GM13977 (cell line): ENCODE measurements around the gene CASQ1.

Experiments
- DNase-seq: peaks from one replicate; pipeline ENCODE4 v3.0.0; 2012; ENCODE audit warnings: low spot score
- CTCF ChIP-seq: IDR thresholded peaks from 2 replicates; pipeline ENCODE4 v1.5.1; 2012; ENCODE audit warnings: mild to moderate bottlenecking, control low read depth; ENCODE audit not compliant: insufficient read depth; ENCODE audit errors: extremely low read depth, missing control alignments
- in situ Hi-C: fragments of 300-500 bp; cut with MboI; formaldehyde crosslinking; loops from one replicate; pipeline ENCODE4 v1.12.0; 2022; ENCODE audit warnings: low sequenced_read_pairs, low pct_unique_long_range_greater_than_20kb, mixed read lengths, inconsistent platforms; ENCODE audit not compliant: unreplicated experiment

The CASQ1 gene

DNA sequence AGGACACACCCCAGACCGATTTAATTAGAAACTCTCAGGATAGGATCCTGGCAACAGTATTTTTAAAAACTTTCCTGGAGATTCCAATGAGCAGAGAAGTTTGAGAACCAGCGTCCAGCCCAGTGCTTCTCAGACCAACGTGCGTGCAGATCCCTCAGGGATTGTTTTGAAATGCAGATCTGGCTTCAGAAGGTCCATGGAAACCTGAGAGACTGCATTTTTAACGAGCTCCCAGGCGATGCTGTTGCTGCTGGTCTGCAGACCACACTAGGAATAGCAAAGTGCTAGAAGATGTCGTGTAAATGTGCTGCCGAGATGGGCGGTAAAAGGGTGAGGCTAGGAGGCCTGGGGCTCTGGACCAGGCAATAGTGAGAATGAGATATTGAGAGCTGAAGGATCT lies 18.4 kb upstream of the CASQ1 start:
- DNase-seq, result no peak
- TF ChIP-seq CTCF, result no peak
- in situ Hi-C loops, result no loop called here

GRCh38 chr1:160177231-160177630 lies 13.1 kb upstream of the CASQ1 start:
- TF ChIP-seq CTCF, result no peak
- peak; percentile 42 for DNase-seq
- in situ Hi-C loops, result no loop called here

DNA sequence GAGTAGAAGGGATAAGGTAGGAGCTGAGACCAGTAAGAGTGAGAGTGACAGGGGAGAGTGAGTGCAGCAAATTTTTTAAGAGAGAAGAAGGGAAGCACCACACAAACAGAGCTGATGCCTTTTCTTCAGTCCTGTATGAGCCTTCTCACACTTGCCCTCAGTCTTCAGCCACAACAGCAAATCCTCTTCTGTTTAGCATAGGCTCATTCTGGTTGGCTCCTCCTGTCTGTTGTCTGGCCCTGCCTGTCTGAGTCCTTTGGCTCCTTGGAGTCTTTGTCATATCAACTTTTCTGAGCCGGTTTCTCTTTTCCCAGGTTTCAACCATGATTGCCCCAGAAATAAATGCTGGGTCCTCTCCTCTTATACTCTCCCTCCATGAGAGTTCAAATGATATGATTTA lies 12.7 kb upstream of the CASQ1 start:
- in situ Hi-C loops, result no loop called here
- no peak for DNase-seq
- TF ChIP-seq CTCF, result no peak

DNA sequence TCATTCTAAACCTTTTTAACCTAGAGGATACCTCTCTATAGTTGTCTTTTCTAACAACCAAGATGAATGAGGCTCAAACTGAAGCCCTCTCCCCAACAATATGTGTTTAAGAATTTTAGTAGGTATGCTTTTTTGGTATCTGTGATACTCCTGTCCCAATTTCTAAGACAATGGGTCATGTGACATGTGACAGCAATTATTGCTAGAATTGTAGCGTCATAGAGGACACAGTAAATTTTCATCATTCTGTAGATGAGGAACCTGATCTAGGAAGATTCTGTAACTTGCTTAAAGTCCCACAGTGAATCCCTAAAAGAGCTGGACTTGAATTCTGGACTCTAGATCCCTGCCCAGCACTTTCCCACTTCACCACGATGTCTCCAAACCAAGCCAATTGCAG lies 11.6 kb upstream of the CASQ1 start:
- DNase-seq, result no peak
- no peak for TF ChIP-seq CTCF
- in situ Hi-C loops, result no loop called here

DNA sequence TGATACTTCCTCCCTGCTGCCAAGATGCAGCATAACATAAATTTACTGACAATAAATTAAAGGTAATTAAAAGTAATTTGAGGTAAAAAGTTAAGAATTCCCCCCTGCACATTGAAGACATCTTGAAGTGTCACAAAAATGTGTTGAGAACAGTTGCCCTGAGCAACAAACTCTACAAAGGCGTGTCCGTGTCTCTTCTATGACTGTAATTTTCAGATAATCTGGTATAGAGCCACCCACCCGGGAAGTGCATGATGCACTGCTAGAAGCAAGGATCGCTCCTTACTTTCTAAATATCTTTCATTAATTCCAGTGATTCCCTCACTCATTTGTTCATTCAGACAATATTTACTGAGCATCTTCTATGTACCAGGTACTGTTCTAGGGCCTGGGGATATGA lies 11.0 kb upstream of the CASQ1 start:
- in situ Hi-C loops, result no loop called here
- no peak for DNase-seq
- TF ChIP-seq CTCF, result no peak

GRCh38 chr1:160186246-160186645 lies 4.1 kb upstream of the CASQ1 start:
- in situ Hi-C loops, result no loop called here
- no peak for TF ChIP-seq CTCF
- no peak for DNase-seq

DNA sequence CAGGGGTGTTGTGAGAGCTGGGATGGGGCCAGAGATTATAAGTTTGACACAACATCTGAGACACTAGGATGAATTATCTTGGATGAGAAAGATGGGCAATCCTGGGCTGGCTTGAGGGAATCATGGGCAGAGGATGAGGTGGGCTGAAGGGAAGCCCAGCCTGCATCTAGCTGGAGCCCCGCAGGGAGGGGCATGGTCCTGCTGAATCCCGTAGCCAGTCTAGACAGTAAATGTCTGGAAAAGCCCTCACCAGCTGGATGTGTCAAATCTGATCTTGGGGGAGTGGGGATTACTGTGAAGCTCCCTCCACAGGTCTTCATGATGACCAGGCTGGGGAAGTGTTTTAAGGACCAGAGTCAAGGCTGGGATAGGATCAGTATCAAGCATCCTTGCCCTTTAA lies 3.6 kb upstream of the CASQ1 start:
- TF ChIP-seq CTCF, result no peak
- DNase-seq, result no peak
- in situ Hi-C loops, result no loop called here
